ENCODE data around the gene DIAPH3.

Gene DIAPH3

DNA sequence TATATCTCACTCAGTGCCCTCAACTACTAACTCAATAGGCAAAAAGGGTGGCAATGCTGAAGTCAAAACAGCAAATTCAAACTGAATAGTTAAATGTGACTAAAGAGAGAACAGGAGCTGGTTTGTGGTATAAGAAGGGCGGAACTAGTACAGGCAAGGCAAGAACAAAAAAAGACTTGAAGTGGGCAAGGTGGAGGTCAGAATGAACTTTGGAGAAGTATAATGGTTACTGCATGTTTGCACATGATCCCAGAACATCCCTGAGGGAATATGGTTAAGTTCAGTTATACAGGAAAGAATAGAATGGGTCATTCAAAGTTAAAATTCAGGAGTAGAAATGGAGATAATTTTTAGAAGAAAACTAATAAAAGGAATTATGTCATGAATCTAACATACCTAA, 85.5 kb downstream of the DIAPH3 start:
- Histone ChIP-seq H3K27me3 (ENCODE audit: control insufficient read depth, low read length) (no peaks in the 10 kb centered on the region), H3F3A (ENCODE audit: control insufficient read depth, insufficient read depth) (no peaks in the 10 kb centered on the region), H3K4me2 (ENCODE audit: low read length) (no peak overlapping the region), H3K4me1 (ENCODE audit: control insufficient read depth, low read length) (no peaks in the 10 kb centered on the region), H3K9me2 (replicated peaks; ENCODE audit: control insufficient read depth, low read length) (no peaks in the 10 kb centered on the region), H3K36me3 (ENCODE audit: control insufficient read depth, low read length) (peaks cover 8% of the 10 kb centered on the region; the same call in 1 of the 2 replicates), H3K4me3 (ENCODE audit: low read length) (no peak overlapping the region), H4K20me1 (ENCODE audit: control insufficient read depth, insufficient read depth, low read depth, low read length) (no peaks in the 10 kb centered on the region), H3K9me3 (ENCODE audit: control insufficient read depth, insufficient read depth, low read length) (no peaks in the 10 kb centered on the region), H3K79me2 (ENCODE audit: control insufficient read depth, low read length) (no peaks in the 10 kb centered on the region), H3K27ac (ENCODE audit: low read depth, low read length) (no peak overlapping the region)
- TF ChIP-seq, protein P1, sequence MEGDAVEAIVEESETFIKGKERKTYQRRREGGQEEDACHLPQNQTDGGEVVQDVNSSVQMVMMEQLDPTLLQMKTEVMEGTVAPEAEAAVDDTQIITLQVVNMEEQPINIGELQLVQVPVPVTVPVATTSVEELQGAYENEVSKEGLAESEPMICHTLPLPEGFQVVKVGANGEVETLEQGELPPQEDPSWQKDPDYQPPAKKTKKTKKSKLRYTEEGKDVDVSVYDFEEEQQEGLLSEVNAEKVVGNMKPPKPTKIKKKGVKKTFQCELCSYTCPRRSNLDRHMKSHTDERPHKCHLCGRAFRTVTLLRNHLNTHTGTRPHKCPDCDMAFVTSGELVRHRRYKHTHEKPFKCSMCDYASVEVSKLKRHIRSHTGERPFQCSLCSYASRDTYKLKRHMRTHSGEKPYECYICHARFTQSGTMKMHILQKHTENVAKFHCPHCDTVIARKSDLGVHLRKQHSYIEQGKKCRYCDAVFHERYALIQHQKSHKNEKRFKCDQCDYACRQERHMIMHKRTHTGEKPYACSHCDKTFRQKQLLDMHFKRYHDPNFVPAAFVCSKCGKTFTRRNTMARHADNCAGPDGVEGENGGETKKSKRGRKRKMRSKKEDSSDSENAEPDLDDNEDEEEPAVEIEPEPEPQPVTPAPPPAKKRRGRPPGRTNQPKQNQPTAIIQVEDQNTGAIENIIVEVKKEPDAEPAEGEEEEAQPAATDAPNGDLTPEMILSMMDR (IDR thresholded peaks at IDR 0.05; ENCODE audit: low read depth, low read length, poor library complexity, severe bottlenecking): no peak
- no peak for TF ChIP-seq EZH2phosphoT487 (IDR thresholded peaks at IDR 0.05; ENCODE audit: borderline replicate concordance, low read length)

DNA sequence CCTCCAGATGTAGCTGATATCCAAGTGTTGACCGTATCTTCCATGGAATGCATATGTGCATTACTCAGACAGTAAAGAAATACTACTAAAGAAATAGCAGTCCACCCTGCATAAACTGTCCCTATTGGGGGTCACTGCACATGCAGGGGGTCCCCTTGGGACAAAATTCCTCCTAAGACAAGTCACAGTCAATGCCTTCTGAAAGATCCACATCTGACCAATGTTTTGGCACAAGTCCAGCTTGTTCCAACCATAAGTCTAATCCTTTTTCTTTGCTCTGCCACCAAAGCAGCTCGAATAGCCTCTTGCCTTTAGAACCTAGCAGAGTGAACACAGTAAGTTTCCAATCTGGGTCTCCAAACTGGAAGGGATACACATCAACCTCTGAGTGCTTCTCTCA, 87.9 kb downstream of the DIAPH3 start:
- H4K20me1 ChIP-seq (ENCODE audit: control insufficient read depth, insufficient read depth, low read depth, low read length): no peaks in the 10 kb centered on the region
- no peaks in the 10 kb centered on the region for H3K27me3 ChIP-seq (ENCODE audit: control insufficient read depth, low read length)
- H3K4me2 ChIP-seq (ENCODE audit: low read length): no peak overlapping the region
- H3K36me3 ChIP-seq (ENCODE audit: control insufficient read depth, low read length): peaks cover 8% of the 10 kb centered on the region; the same call in 1 of the 2 replicates
- no peaks in the 10 kb centered on the region for H3K9me2 ChIP-seq (replicated peaks; ENCODE audit: control insufficient read depth, low read length)
- no peak overlapping the region for H3K4me3 ChIP-seq (ENCODE audit: low read length)
- H3F3A ChIP-seq (ENCODE audit: control insufficient read depth, insufficient read depth): no peaks in the 10 kb centered on the region
- H3K79me2 ChIP-seq (ENCODE audit: control insufficient read depth, low read length): no peaks in the 10 kb centered on the region
- no peak overlapping the region for H3K27ac ChIP-seq (ENCODE audit: low read depth, low read length)
- no peaks in the 10 kb centered on the region for H3K4me1 ChIP-seq (ENCODE audit: control insufficient read depth, low read length)
- H3K9me3 ChIP-seq (ENCODE audit: control insufficient read depth, insufficient read depth, low read length): no peaks in the 10 kb centered on the region
- TF ChIP-seq, protein P1 (IDR thresholded peaks at IDR 0.05; ENCODE audit: low read depth, low read length, poor library complexity, severe bottlenecking): no peak
- TF ChIP-seq EZH2phosphoT487 (IDR thresholded peaks at IDR 0.05; ENCODE audit: borderline replicate concordance, low read length): no peak

DNA sequence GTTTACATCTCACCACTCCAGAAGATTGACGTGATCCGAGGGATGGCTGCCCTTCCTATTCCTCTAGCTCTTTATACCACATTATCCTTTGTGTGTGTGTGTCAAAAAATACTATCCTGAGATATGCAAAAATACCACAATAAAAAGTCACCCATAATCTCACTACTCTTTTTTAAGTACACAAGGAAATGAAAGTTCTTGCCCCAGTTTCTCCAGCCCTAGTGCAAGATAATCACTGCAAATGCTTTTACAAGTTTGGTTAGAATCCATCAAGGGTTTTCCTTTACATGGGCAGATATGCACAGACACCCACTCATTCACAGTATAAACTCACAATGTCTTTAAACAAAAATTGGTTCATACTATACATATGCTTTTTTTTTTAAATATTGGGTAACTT, 89.3 kb downstream of the DIAPH3 start:
- Histone ChIP-seq H3K4me1 (ENCODE audit: control insufficient read depth, low read length) (no peaks in the 10 kb centered on the region), H4K20me1 (ENCODE audit: control insufficient read depth, insufficient read depth, low read depth, low read length) (no peaks in the 10 kb centered on the region), H3K79me2 (ENCODE audit: control insufficient read depth, low read length) (no peaks in the 10 kb centered on the region), H3K9me2 (replicated peaks; ENCODE audit: control insufficient read depth, low read length) (no peaks in the 10 kb centered on the region), H3K27ac (ENCODE audit: low read depth, low read length) (no peak overlapping the region), H3F3A (ENCODE audit: control insufficient read depth, insufficient read depth) (no peaks in the 10 kb centered on the region), H3K9me3 (ENCODE audit: control insufficient read depth, insufficient read depth, low read length) (no peaks in the 10 kb centered on the region), H3K4me2 (ENCODE audit: low read length) (no peak overlapping the region), H3K27me3 (ENCODE audit: control insufficient read depth, low read length) (no peaks in the 10 kb centered on the region), H3K36me3 (ENCODE audit: control insufficient read depth, low read length) (peaks cover 8% of the 10 kb centered on the region; the same call in 1 of the 2 replicates), H3K4me3 (ENCODE audit: low read length) (no peak overlapping the region)
- TF ChIP-seq, protein P1 (IDR thresholded peaks at IDR 0.05; ENCODE audit: low read depth, low read length, poor library complexity, severe bottlenecking): no peak
- no peak for TF ChIP-seq EZH2phosphoT487 (IDR thresholded peaks at IDR 0.05; ENCODE audit: borderline replicate concordance, low read length)

All from DOHH2 (cell line).